ENCODE results near the gene PTEN. TPM values are rescaled to one million over a fixed set of nuclear protein-coding genes. Genes with fewer than 3 reads are reported as not detected.

PTEN gene
- total RNA-seq, 1 donor: 169 TPM

- Histone ChIP-seq H3K27me3 (ENCODE audit: insufficient read depth, low read length) (no peaks in the 10 kb centered on the region), H3K4me1 (ENCODE audit: insufficient read depth, low read length) (peaks cover 13% of the 10 kb centered on the region), H3K4me3 (ENCODE audit: insufficient read depth, low read length) (no peak overlapping the region), H3K36me3 (ENCODE audit: insufficient read depth, low read length) (peaks cover 25% of the 10 kb centered on the region), H3K27ac (ENCODE audit: low read depth, low read length) (no peak overlapping the region), H4K20me1 (ENCODE audit: insufficient read depth, low read length) (no peaks in the 10 kb centered on the region), H3K9me3 (ENCODE audit: low read depth, low read length) (no peaks in the 10 kb centered on the region), H3K79me2 (ENCODE audit: insufficient read depth, low read length) (peaks cover 25% of the 10 kb centered on the region), H2AFZ (ENCODE audit: low read length) (no peak overlapping the region), H3K4me2 (ENCODE audit: insufficient read depth, low read length) (no peak overlapping the region)
- TF ChIP-seq, protein P1, sequence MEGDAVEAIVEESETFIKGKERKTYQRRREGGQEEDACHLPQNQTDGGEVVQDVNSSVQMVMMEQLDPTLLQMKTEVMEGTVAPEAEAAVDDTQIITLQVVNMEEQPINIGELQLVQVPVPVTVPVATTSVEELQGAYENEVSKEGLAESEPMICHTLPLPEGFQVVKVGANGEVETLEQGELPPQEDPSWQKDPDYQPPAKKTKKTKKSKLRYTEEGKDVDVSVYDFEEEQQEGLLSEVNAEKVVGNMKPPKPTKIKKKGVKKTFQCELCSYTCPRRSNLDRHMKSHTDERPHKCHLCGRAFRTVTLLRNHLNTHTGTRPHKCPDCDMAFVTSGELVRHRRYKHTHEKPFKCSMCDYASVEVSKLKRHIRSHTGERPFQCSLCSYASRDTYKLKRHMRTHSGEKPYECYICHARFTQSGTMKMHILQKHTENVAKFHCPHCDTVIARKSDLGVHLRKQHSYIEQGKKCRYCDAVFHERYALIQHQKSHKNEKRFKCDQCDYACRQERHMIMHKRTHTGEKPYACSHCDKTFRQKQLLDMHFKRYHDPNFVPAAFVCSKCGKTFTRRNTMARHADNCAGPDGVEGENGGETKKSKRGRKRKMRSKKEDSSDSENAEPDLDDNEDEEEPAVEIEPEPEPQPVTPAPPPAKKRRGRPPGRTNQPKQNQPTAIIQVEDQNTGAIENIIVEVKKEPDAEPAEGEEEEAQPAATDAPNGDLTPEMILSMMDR (IDR thresholded peaks at IDR 0.05; ENCODE audit: extremely low read depth, low read depth, low read length): no peak
- DNase-seq (ENCODE audit: insufficient read length, low spot score, missing footprints): no peak
Observed at GRCh38 chr10:87956055-87956454, 92.6 kb downstream of the PTEN start.

- no peak overlapping the region for H3K27ac ChIP-seq (ENCODE audit: low read depth, low read length)
- H4K20me1 ChIP-seq (ENCODE audit: insufficient read depth, low read length): peaks cover 4% of the 10 kb centered on the region
- no peaks in the 10 kb centered on the region for H3K9me3 ChIP-seq (ENCODE audit: low read depth, low read length)
- H3K4me1 ChIP-seq (ENCODE audit: insufficient read depth, low read length): peaks cover 20% of the 10 kb centered on the region
- H3K36me3 ChIP-seq (ENCODE audit: insufficient read depth, low read length): peaks cover 20% of the 10 kb centered on the region
- no peak for DNase-seq (ENCODE audit: insufficient read length, low spot score, missing footprints)
- H2AFZ ChIP-seq (ENCODE audit: low read length): no peak overlapping the region
- TF ChIP-seq, protein P1 (IDR thresholded peaks at IDR 0.05; ENCODE audit: extremely low read depth, low read depth, low read length): no peak
- no peak overlapping the region for H3K4me3 ChIP-seq (ENCODE audit: insufficient read depth, low read length)
- no peak overlapping the region for H3K4me2 ChIP-seq (ENCODE audit: insufficient read depth, low read length)
- no peaks in the 10 kb centered on the region for H3K27me3 ChIP-seq (ENCODE audit: insufficient read depth, low read length)
- H3K79me2 ChIP-seq (ENCODE audit: insufficient read depth, low read length): peaks cover 18% of the 10 kb centered on the region
Observed at GRCh38 chr10:87957702-87958101, 94.3 kb downstream of the PTEN start.

- Histone ChIP-seq H3K4me3 (ENCODE audit: insufficient read depth, low read length) (no peak overlapping the region), H3K36me3 (ENCODE audit: insufficient read depth, low read length) (peaks cover 15% of the 10 kb centered on the region), H3K79me2 (ENCODE audit: insufficient read depth, low read length) (peaks cover 21% of the 10 kb centered on the region), H3K4me2 (ENCODE audit: insufficient read depth, low read length) (no peak overlapping the region), H3K9me3 (ENCODE audit: low read depth, low read length) (no peaks in the 10 kb centered on the region), H2AFZ (ENCODE audit: low read length) (no peak overlapping the region), H3K27me3 (ENCODE audit: insufficient read depth, low read length) (no peaks in the 10 kb centered on the region), H4K20me1 (ENCODE audit: insufficient read depth, low read length) (peaks cover 9% of the 10 kb centered on the region), H3K4me1 (ENCODE audit: insufficient read depth, low read length) (peaks cover 20% of the 10 kb centered on the region), H3K27ac (ENCODE audit: low read depth, low read length) (peak overlapping the region; percentile 57)
- TF ChIP-seq, protein P1 (IDR thresholded peaks at IDR 0.05; ENCODE audit: extremely low read depth, low read depth, low read length): no peak
- no peak for DNase-seq (ENCODE audit: insufficient read length, low spot score, missing footprints)
Observed at GRCh38 chr10:87960230-87960629, 96.8 kb downstream of the PTEN start.

DNA sequence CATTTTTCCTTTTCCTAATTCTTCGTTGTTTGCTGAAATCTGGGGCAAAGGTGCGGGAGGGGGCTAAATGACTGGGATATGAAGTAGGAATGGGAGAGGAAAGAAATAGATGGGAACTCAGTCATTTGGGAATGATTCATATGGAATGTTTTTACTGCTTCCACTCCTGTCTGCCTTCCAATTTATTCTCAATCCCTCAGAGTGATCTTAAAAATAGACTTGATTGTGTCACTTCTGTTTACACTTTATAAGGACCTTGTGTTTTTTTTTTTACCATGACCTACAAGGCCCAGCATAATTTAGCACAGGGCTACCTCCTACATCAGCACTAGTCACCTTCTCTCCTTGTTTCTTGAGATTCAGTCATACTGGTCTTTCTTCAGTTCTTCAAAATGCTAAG, 97.9 kb downstream of the PTEN start:
- Histone ChIP-seq H3K79me2 (ENCODE audit: insufficient read depth, low read length) (peaks cover 14% of the 10 kb centered on the region), H2AFZ (ENCODE audit: low read length) (no peak overlapping the region), H3K27ac (ENCODE audit: low read depth, low read length) (peak overlapping the region; percentile 57), H3K9me3 (ENCODE audit: low read depth, low read length) (no peaks in the 10 kb centered on the region), H3K4me3 (ENCODE audit: insufficient read depth, low read length) (no peak overlapping the region), H3K36me3 (ENCODE audit: insufficient read depth, low read length) (peaks cover 15% of the 10 kb centered on the region), H3K4me2 (ENCODE audit: insufficient read depth, low read length) (peak overlapping the region; percentile 29), H3K4me1 (ENCODE audit: insufficient read depth, low read length) (peaks cover 20% of the 10 kb centered on the region), H3K27me3 (ENCODE audit: insufficient read depth, low read length) (no peaks in the 10 kb centered on the region), H4K20me1 (ENCODE audit: insufficient read depth, low read length) (peaks cover 9% of the 10 kb centered on the region)
- TF ChIP-seq, protein P1 (IDR thresholded peaks at IDR 0.05; ENCODE audit: extremely low read depth, low read depth, low read length): no peak
- DNase-seq (ENCODE audit: insufficient read length, low spot score, missing footprints): peak; percentile 41

Measured in osteoblast (primary cell).